Spinal cord (tissue), 10 donors: ENCODE measurements around the gene HP. TPM values are rescaled to one million over a fixed set of nuclear protein-coding genes. Genes with fewer than 3 reads are reported as not detected.

Experiments used
- DNase-seq, 6 donors: peaks; one replicate each; pipeline versions ENCODE4 v3.0.0 to v3.0.0-alpha.2; 2013 to 2015; ENCODE audit warnings: low spot score in 6 of 6, low read depth in 4 of 6
- H3K27ac ChIP-seq: one replicate; pipeline ENCODE4 v1.5.1; 2013; ENCODE audit warnings: low read depth, low read length, control low read depth
- H3K27me3 ChIP-seq: one replicate; pipeline ENCODE4 v1.6.1; 2013; ENCODE audit warnings: low read length; ENCODE audit not compliant: control insufficient read depth, insufficient read depth
- H3K36me3 ChIP-seq: one replicate; pipeline ENCODE4 v1.6.1; 2013; ENCODE audit warnings: low read length; ENCODE audit not compliant: control insufficient read depth, insufficient read depth
- H3K4me1 ChIP-seq: one replicate; pipeline ENCODE4 v1.6.1; 2013; ENCODE audit warnings: low read length; ENCODE audit not compliant: control insufficient read depth, insufficient read depth
- H3K4me3 ChIP-seq: one replicate; pipeline ENCODE4 v1.5.1; 2013; ENCODE audit warnings: low read depth, low read length, control low read depth
- H3K9me3 ChIP-seq: one replicate; pipeline ENCODE4 v1.6.1; 2013; ENCODE audit warnings: low read length; ENCODE audit not compliant: control insufficient read depth, insufficient read depth
- WGBS: methylation state at CpG from one replicate; pipeline ENCODE4 v1.1.5; 2013; ENCODE audit warnings: missing lambda C conversion rate; ENCODE audit not compliant: insufficient coverage; 5-methylcytosine and 5-hydroxymethylcytosine counted together
- polyA plus RNA-seq, 2 donors: library from polyadenylated mRNA; unstranded; fragments of 120-200 nt; gene quantifications; one replicate each; pipeline ENCODE4 v1.2.1, GENCODE V29; 2013; ENCODE audit not compliant: insufficient read length in 2 of 2
- total RNA-seq, 2 donors: library from RNA; depleted of rRNA in 1 of 2; stranded (reverse); fragments of 120-200 nt in 1 of 2; fragments of >200 nt in 1 of 2; gene quantifications; one replicate each; pipeline versions ENCODE4 v1.2.3 to v1.2.4, GENCODE V29; 2013 to 2014
- donor health status: healthy.

HP gene
- total and polyA plus RNA-seq, 4 donors, result 0.77 to 10.4 (median 1.4) TPM

GRCh38 chr16:72098936-72099335, 44.6 kb downstream of the HP start:
- H3K27ac ChIP-seq, result no peak overlapping the region
- no peak overlapping the region for H3K4me3 ChIP-seq
- H3K27me3 ChIP-seq, result no peaks in the 10 kb centered on the region
- H3K4me1 ChIP-seq, result no peaks in the 10 kb centered on the region
- WGBS, result 87% methylated on average over 15 of the region's 15 CpGs
- no peak for DNase-seq
- H3K36me3 ChIP-seq, result peaks cover 73% of the 10 kb centered on the region
- H3K9me3 ChIP-seq, result no peaks in the 10 kb centered on the region

DNA sequence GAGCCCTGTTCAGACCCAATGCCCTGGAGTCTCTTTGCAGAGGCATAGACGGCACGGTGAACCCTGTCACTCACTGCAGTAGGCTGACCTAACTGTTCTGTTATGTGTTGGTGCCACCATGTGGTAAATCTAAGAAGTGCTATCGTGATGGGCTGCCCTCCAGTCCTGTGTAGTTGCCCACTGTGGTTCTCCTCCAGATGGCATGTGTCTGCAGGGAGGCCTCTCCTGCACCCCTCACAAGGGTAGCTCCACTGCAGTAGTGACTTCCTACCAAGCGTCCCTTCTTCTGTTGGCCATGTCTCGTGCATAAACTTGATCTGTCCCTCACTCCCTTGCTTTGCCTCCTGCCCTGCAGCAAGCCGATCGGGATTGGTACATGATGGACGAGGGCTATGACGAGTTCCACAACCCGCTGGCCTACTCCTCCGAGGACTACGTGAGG, 45.1 kb downstream of the HP start:
- Histone ChIP-seq H3K36me3 (peaks cover 78% of the 10 kb centered on the region), H3K4me1 (no peaks in the 10 kb centered on the region), H3K27me3 (no peaks in the 10 kb centered on the region), H3K4me3 (no peak overlapping the region), H3K27ac (no peak overlapping the region), H3K9me3 (no peaks in the 10 kb centered on the region)
- 69% methylated on average over 12 of the region's 12 CpGs for WGBS
- peak in 3 of 6 donors; percentile 22 to 78 (median 62) for DNase-seq

- WGBS, result 88% methylated on average over 9 of the region's 10 CpGs
- no peak overlapping the region for H3K4me3 ChIP-seq
- no peaks in the 10 kb centered on the region for H3K27me3 ChIP-seq
- no peak for DNase-seq
- no peaks in the 10 kb centered on the region for H3K4me1 ChIP-seq
- H3K27ac ChIP-seq, result no peak overlapping the region
- peaks cover 90% of the 10 kb centered on the region for H3K36me3 ChIP-seq
- no peaks in the 10 kb centered on the region for H3K9me3 ChIP-seq
These were observed 46.9 kb downstream of the HP start for GRCh38 chr16:72101195-72101594.

- peaks cover 99% of the 10 kb centered on the region for H3K36me3 ChIP-seq
- no peak overlapping the region for H3K4me3 ChIP-seq
- no peak overlapping the region for H3K27ac ChIP-seq
- no peaks in the 10 kb centered on the region for H3K9me3 ChIP-seq
- 97% methylated on average over 8 of the region's 9 CpGs for WGBS
- H3K4me1 ChIP-seq, result no peaks in the 10 kb centered on the region
- no peaks in the 10 kb centered on the region for H3K27me3 ChIP-seq
- no peak for DNase-seq
These were observed 50.6 kb downstream of the HP start for GRCh38 chr16:72104905-72105304.

- no peak for DNase-seq
- H3K4me1 ChIP-seq, result no peaks in the 10 kb centered on the region
- H3K36me3 ChIP-seq, result peaks cover 99% of the 10 kb centered on the region
- H3K27me3 ChIP-seq, result no peaks in the 10 kb centered on the region
- H3K27ac ChIP-seq, result no peak overlapping the region
- no peaks in the 10 kb centered on the region for H3K9me3 ChIP-seq
- H3K4me3 ChIP-seq, result no peak overlapping the region
- WGBS, result 98% methylated on average over 11 of the region's 12 CpGs
These were observed 51.7 kb downstream of the HP start for GRCh38 chr16:72105978-72106377.

DNA sequence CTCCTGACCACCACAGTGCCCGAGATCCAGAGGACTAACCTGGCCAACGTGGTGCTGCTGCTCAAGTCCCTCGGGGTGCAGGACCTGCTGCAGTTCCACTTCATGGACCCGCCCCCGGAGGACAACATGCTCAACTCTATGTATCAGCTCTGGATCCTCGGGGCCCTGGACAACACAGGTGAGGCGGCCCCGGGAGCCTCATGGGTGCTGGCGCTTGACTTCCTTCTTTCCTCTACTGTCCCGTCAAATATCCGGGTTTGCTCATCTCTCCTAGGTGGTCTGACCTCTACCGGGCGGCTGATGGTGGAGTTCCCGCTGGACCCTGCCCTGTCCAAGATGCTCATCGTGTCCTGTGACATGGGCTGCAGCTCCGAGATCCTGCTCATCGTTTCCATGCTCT, 53.1 kb downstream of the HP start:
- Histone ChIP-seq H3K9me3 (no peaks in the 10 kb centered on the region), H3K36me3 (peaks cover 99% of the 10 kb centered on the region), H3K27me3 (no peaks in the 10 kb centered on the region), H3K4me3 (no peak overlapping the region), H3K27ac (no peak overlapping the region), H3K4me1 (no peaks in the 10 kb centered on the region)
- no peak for DNase-seq
- 99% methylated on average over 17 of the region's 17 CpGs for WGBS

GRCh38 chr16:72108353-72109102, 54.2 kb downstream of the HP start:
- Histone ChIP-seq H3K27me3 (no peaks in the 10 kb centered on the region), H3K4me1 (no peaks in the 10 kb centered on the region), H3K9me3 (no peaks in the 10 kb centered on the region), H3K27ac (no peak overlapping the region), H3K4me3 (no peak overlapping the region), H3K36me3 (peaks cover 100% of the 10 kb centered on the region)
- 97% methylated on average over 14 of the region's 16 CpGs for WGBS
- DNase-seq, result no peak

DNA sequence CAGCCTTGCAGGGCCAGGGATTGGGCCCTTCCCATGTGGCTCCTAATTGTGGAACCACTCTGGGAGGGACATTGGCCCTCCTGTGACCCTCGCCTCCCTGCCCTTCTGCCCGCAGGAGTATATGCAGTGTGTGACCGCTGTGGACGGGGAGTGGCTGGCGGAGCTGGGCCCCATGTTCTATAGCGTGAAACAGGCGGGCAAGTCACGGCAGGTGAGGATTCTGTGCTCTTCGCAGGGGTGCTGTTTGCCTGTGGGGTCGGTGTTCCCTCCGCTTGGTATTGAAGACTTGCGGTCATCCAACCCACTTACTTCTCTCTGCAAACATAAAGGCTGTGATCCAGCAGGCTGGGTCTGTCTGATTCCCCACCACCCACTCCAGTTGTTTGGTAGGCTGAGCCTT, 55.0 kb downstream of the HP start:
- Histone ChIP-seq H3K36me3 (peaks cover 92% of the 10 kb centered on the region), H3K27ac (no peak overlapping the region), H3K27me3 (no peaks in the 10 kb centered on the region), H3K9me3 (no peaks in the 10 kb centered on the region), H3K4me1 (no peaks in the 10 kb centered on the region), H3K4me3 (no peak overlapping the region)
- WGBS, result over 99% methylated on average over 8 of the region's 12 CpGs
- no peak for DNase-seq

DNA sequence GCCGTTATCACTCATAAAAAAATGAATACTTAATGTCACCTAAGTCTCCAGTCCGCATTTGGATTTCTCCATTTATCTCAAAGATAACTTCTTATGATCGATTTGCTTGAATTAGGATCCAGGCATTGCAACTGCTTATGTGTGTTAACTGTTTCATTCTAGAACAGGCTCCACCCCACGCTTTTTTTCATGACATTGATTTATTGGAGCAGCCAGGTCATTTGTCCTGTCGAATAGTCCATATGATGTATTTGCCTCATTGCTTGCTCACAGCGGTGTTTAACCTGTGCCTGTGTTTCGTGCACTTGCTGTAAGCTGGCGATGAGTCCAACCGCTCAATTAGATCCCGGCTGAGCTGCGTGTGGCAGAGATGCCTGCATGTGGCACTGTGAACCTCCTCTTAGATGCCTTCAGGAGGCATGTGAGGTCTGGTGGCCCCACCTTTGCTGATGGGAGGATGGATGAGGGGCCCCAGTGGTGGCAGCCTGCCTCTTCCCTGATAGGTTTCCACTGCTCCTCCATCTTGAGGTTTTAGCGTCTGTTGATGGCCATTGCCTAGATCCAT, 55.7 kb downstream of the HP start:
- WGBS, result 95% methylated on average over 10 of the region's 12 CpGs
- no peak for DNase-seq
- peaks cover 85% of the 10 kb centered on the region for H3K36me3 ChIP-seq

More for the DNA sequence above, 55.7 kb downstream of the HP start:
- Histone ChIP-seq H3K9me3 (no peaks in the 10 kb centered on the region), H3K27ac (no peak overlapping the region), H3K4me1 (no peaks in the 10 kb centered on the region), H3K27me3 (no peaks in the 10 kb centered on the region), H3K4me3 (no peak overlapping the region)
